IMR-90 (cell line): ENCODE results near the gene OR6K3. TPM values are rescaled to one million over a fixed set of nuclear protein-coding genes. Genes with fewer than 3 reads are reported as not detected.
"Not testable (repeated sequence)": the region's sequence is repeated elsewhere in the genome, so short reads cannot be mapped to it uniquely, and the experiment has no call there.

Experiments
- ATAC-seq: fragments of 200-7000 bp; cut with Tn5 transposase; 2 replicates; pipeline ENCODE4 v1.9.1; 2020; ENCODE audit warnings: low read depth, mild to moderate bottlenecking, moderate library complexity
- BruUV-seq: library from RNA; stranded (reverse); fragments of 400-500 nt; replicated peaks from 2 replicates; lab custom pipeline; 2021; lab: Mats Ljungman, UMichigan
- CTCF ChIA-PET: fragments of 300-600 bp; formaldehyde crosslinking; extraction: SDS; loops from one replicate; lab custom pipeline; 2021; ENCODE audit warnings: antibody characterized with exemption; lab: Yijun Ruan, JAX
- POLR2A ChIA-PET: fragments of 300-600 bp; sonication (Branson Sonifier 250); formaldehyde crosslinking; loops from one replicate; lab custom pipeline; 2022; ENCODE audit warnings: antibody characterized with exemption; ENCODE audit not compliant: unreplicated experiment; lab: Charles Lee
- DNase-seq: peaks from one replicate; pipeline ENCODE4 v3.0.0; 2013
- H2AFZ ChIP-seq: replicated peaks from 2 replicates; pipeline ENCODE3; 2013; ENCODE audit warnings: low read length, mild to moderate bottlenecking; ENCODE audit not compliant: poor library complexity
- H2AK5ac ChIP-seq: 2 replicates; pipeline ENCODE4 v1.6.1; 2013; ENCODE audit warnings: low read depth, low read length, inconsistent platforms
- H2AK9ac ChIP-seq: replicated peaks from 2 replicates; pipeline ENCODE3; 2013; ENCODE audit warnings: mild to moderate bottlenecking, low read depth, low read length, moderate library complexity; ENCODE audit not compliant: poor library complexity
- H2BK120ac ChIP-seq: 2 replicates; pipeline ENCODE4 v1.6.1; 2013; ENCODE audit warnings: low read depth, low read length, inconsistent platforms
- H2BK15ac ChIP-seq: 3 replicates; pipeline ENCODE4 v1.6.1; 2013; ENCODE audit warnings: low read depth, low read length, inconsistent platforms
- H2BK20ac ChIP-seq: 2 replicates; pipeline ENCODE4 v1.6.1; 2013; ENCODE audit warnings: low read depth, mild to moderate bottlenecking, inconsistent platforms, low read length, moderate library complexity
- H2BK5ac ChIP-seq: 2 replicates; pipeline ENCODE4 v1.6.1; 2013; ENCODE audit warnings: mild to moderate bottlenecking, low read depth, low read length, inconsistent platforms; ENCODE audit not compliant: poor library complexity, severe bottlenecking
- H3K14ac ChIP-seq: replicated peaks from 2 replicates; pipeline ENCODE4 v1.6.1; 2013; ENCODE audit warnings: low read depth, low read length, inconsistent platforms
- H3K18ac ChIP-seq: 2 replicates; pipeline ENCODE4 v1.6.1; 2013; ENCODE audit warnings: low read depth, low read length, control low read depth
- H3K23ac ChIP-seq: 2 replicates; pipeline ENCODE4 v1.6.1; 2013; ENCODE audit warnings: low read depth, low read length, inconsistent platforms
- H3K27ac ChIP-seq: 2 replicates; pipeline ENCODE4 v1.5.1; 2013; ENCODE audit warnings: mild to moderate bottlenecking, control low read depth, low read length; ENCODE audit not compliant: insufficient read depth
- H3K27me3 ChIP-seq: 2 replicates; pipeline ENCODE4 v1.6.1; 2013; ENCODE audit warnings: low read length; ENCODE audit not compliant: control insufficient read depth, insufficient read depth
- H3K36me3 ChIP-seq: 2 replicates; pipeline ENCODE4 v1.6.1; 2013; ENCODE audit warnings: low read length, mixed read lengths; ENCODE audit not compliant: control insufficient read depth, insufficient read depth
- H3K4ac ChIP-seq: 2 replicates; pipeline ENCODE4 v1.6.1; 2013; ENCODE audit warnings: low read depth, low read length, inconsistent platforms
- H3K4me1 ChIP-seq: 2 replicates; pipeline ENCODE4 v1.6.1; 2013; ENCODE audit warnings: low read length, mixed read lengths; ENCODE audit not compliant: control insufficient read depth, insufficient read depth
- H3K4me2 ChIP-seq: 2 replicates; pipeline ENCODE4 v1.6.1; 2013; ENCODE audit warnings: low read depth, mild to moderate bottlenecking, control low read depth, low read length, moderate library complexity
- H3K4me3 ChIP-seq: 2 replicates; pipeline ENCODE4 v1.5.1; 2013; ENCODE audit warnings: low read depth, mild to moderate bottlenecking, control low read depth, low read length, moderate library complexity; ENCODE audit not compliant: insufficient read depth
- H3K56ac ChIP-seq: 2 replicates; pipeline ENCODE4 v1.6.1; 2013; ENCODE audit warnings: low read length, inconsistent platforms; ENCODE audit not compliant: insufficient read depth; ENCODE audit errors: extremely low read depth
- H3K79me1 ChIP-seq, 2 experiments: 2 replicates each; pipeline ENCODE4 v1.6.1; 2013; ENCODE audit warnings: low read length in 2 of 2, inconsistent platforms in 1 of 2, low read depth in 1 of 2
- H3K9ac ChIP-seq: 2 replicates; pipeline ENCODE4 v1.6.1; 2013; ENCODE audit warnings: low read depth, low read length, control low read depth
- H3K9me1 ChIP-seq: 2 replicates; pipeline ENCODE4 v1.6.1; 2013; ENCODE audit warnings: low read length, inconsistent platforms; ENCODE audit not compliant: insufficient read depth
- H3K9me3 ChIP-seq: 2 replicates; pipeline ENCODE4 v1.6.1; 2013; ENCODE audit warnings: low read length; ENCODE audit not compliant: control insufficient read depth, insufficient read depth
- H4K20me1 ChIP-seq: 2 replicates; pipeline ENCODE4 v1.6.1; 2013; ENCODE audit warnings: low read length, inconsistent platforms; ENCODE audit not compliant: insufficient read depth
- H4K5ac ChIP-seq: 2 replicates; pipeline ENCODE4 v1.6.1; 2013; ENCODE audit warnings: mild to moderate bottlenecking, low read depth, low read length, control low read depth
- H4K8ac ChIP-seq, 2 experiments: 2 replicates each; pipeline ENCODE4 v1.6.1; 2013; ENCODE audit warnings: low read depth in 2 of 2, low read length in 2 of 2, control low read depth in 1 of 2, inconsistent platforms in 1 of 2
- H4K91ac ChIP-seq: 2 replicates; pipeline ENCODE4 v1.6.1; 2013; ENCODE audit warnings: low read depth, low read length, inconsistent platforms; ENCODE audit not compliant: insufficient read depth
- BHLHE40 ChIP-seq: fragments of 150-350 bp; IDR thresholded peaks from 2 replicates; pipeline ENCODE4 v1.6.1; 2016; ENCODE audit warnings: mild to moderate bottlenecking, low read depth, low read length
- CEBPB ChIP-seq: IDR thresholded peaks from 2 replicates; pipeline ENCODE4 v1.6.1; 2012; ENCODE audit warnings: low read depth, low read length, improper control_type of control experiment
- CHD1 ChIP-seq: IDR thresholded peaks from 2 replicates; pipeline ENCODE4 v1.6.1; 2012; ENCODE audit warnings: low read depth, low read length, improper control_type of control experiment
- ELK1 ChIP-seq: fragments of 150-350 bp; IDR thresholded peaks from 2 replicates; pipeline ENCODE4 v1.6.1; 2016; ENCODE audit warnings: low read depth, mild to moderate bottlenecking, low read length, moderate library complexity, borderline replicate concordance
- FOS ChIP-seq: fragments of 150-350 bp; IDR thresholded peaks from 2 replicates; pipeline ENCODE4 v1.6.1; 2016; ENCODE audit warnings: low read depth, low read length
- MAFK ChIP-seq: IDR thresholded peaks from 2 replicates; pipeline ENCODE4 v1.6.1; 2012; ENCODE audit warnings: low read depth, low read length, improper control_type of control experiment
- MAZ ChIP-seq: IDR thresholded peaks from 2 replicates; pipeline ENCODE4 v1.6.1; 2012; ENCODE audit warnings: low read depth, mild to moderate bottlenecking, low read length, improper control_type of control experiment, moderate library complexity, borderline replicate concordance
- RCOR1 ChIP-seq: IDR thresholded peaks from 2 replicates; pipeline ENCODE4 v1.6.1; 2012; ENCODE audit warnings: mild to moderate bottlenecking, low read length, improper control_type of control experiment; ENCODE audit not compliant: insufficient replicate concordance
- SMC3 ChIP-seq: fragments of 150-350 bp; IDR thresholded peaks from 2 replicates; pipeline ENCODE4 v1.6.1; 2016; ENCODE audit warnings: low read depth, mild to moderate bottlenecking, antibody characterized with exemption, low read length, moderate library complexity
- WGBS, 2 experiments: methylation state at CpG; one replicate each; pipeline versions ENCODE4 v1.1.5 to v1.1.7; 2013; ENCODE audit warnings: missing lambda C conversion rate in 2 of 2; ENCODE audit not compliant: insufficient read length in 1 of 2; ENCODE audit errors: extremely low coverage in 2 of 2; 5-methylcytosine and 5-hydroxymethylcytosine counted together
- dilution Hi-C: fragments of 300-500 bp; cut with HindIII; formaldehyde crosslinking; loops from one replicate; pipeline ENCODE4 v1.14.3; 2018; ENCODE audit warnings: low sequenced_read_pairs; ENCODE audit not compliant: unreplicated experiment
- in situ Hi-C: fragments of 300-500 bp; cut with MboI; formaldehyde crosslinking; loops from 3 replicates; pipeline ENCODE4 v1.14.3; 2019; ENCODE audit warnings: low sequenced_read_pairs, inconsistent platforms, mixed read lengths
- intact Hi-C: fragments of 100-400 bp; cut with micrococcal nuclease; formaldehyde crosslinking; loops from 2 replicates; pipeline ENCODE4 v1.10.0; 2022
- polyA plus RNA-seq, 3 experiments: library from polyadenylated mRNA; depleted of rRNA; stranded (reverse); fragments of >200 nt; gene quantifications; 2 replicates each; pipeline ENCODE4 v1.2.3, GENCODE V29; 2012; ENCODE audit warnings: low replicate concordance in 1 of 3
- total RNA-seq: library from RNA; depleted of rRNA; stranded (reverse); fragments of >200 nt; gene quantifications from 2 replicates; pipeline ENCODE4 v1.2.3, GENCODE V29; 2012

Gene OR6K3
- total and polyA plus RNA-seq, 2 of the 4 experiments (the other 2 are of a cell fraction) = not detected

- intact Hi-C loops (no loop called here), dilution Hi-C loops (no loop called here), in situ Hi-C loops (no loop called here)
- ChIA-PET CTCF (no interaction called here), POLR2A (no interaction called here)
- Histone ChIP-seq H2AFZ (no peak overlapping the region), H3K4me3 (no peak overlapping the region), H3K56ac (no peak overlapping the region), H3K79me1 (no peaks in the 10 kb centered on the region), H3K4me2 (no peak overlapping the region), H4K5ac (no peak overlapping the region), H3K18ac (no peak overlapping the region), H2AK5ac (no peak overlapping the region), H3K9me3 (no peaks in the 10 kb centered on the region; the same call in 1 of the 2 replicates), H3K14ac (no peak overlapping the region), H3K4ac (no peak overlapping the region), H2BK15ac (no peak overlapping the region), H2BK5ac (no peak overlapping the region), H2AK9ac (no peak overlapping the region), H4K91ac (no peak overlapping the region), H3K9ac (no peak overlapping the region), H3K36me3 (no peaks in the 10 kb centered on the region), H4K20me1 (no peaks in the 10 kb centered on the region), H4K8ac (no peak overlapping the region), H3K27me3 (no peaks in the 10 kb centered on the region), H3K27ac (no peak overlapping the region), H3K4me1 (no peaks in the 10 kb centered on the region), H2BK120ac (no peak overlapping the region), H3K9me1 (no peaks in the 10 kb centered on the region), H2BK20ac (no peak overlapping the region), H3K23ac (no peak overlapping the region)
- TF ChIP-seq CEBPB (no peak), MAFK (no peak), BHLHE40 (no peak), ELK1 (no peak), SMC3 (no peak), MAZ (no peak), CHD1 (no peak), FOS (no peak), RCOR1 (no peak)
- DNase-seq (no peak), ATAC-seq (no peak)
- no TSS peak for BruUV-seq
These were observed 28.6 kb downstream of the OR6K3 start for GRCh38 chr1:158691907-158692306.

GRCh38 chr1:158691149-158691548 lies 29.4 kb downstream of the OR6K3 start:
- H3K9ac ChIP-seq, H3K56ac ChIP-seq, H2AK5ac ChIP-seq, H2BK5ac ChIP-seq, H3K79me1 ChIP-seq, intact Hi-C loops, H3K4me2 ChIP-seq, H3K18ac ChIP-seq, H3K27me3 ChIP-seq, H4K5ac ChIP-seq, H4K8ac ChIP-seq, CTCF ChIA-PET, BruUV-seq, POLR2A ChIA-PET, H2BK15ac ChIP-seq, H3K4ac ChIP-seq, DNase-seq, H3K27ac ChIP-seq, dilution Hi-C loops, H3K23ac ChIP-seq, H2BK120ac ChIP-seq, H3K4me1 ChIP-seq, in situ Hi-C loops, H4K20me1 ChIP-seq, H2AFZ ChIP-seq, H2AK9ac ChIP-seq, H2BK20ac ChIP-seq, H4K91ac ChIP-seq, ATAC-seq, H3K4me3 ChIP-seq, H3K36me3 ChIP-seq, H3K14ac ChIP-seq, H3K9me3 ChIP-seq, H3K9me1 ChIP-seq: not testable (repeated sequence)
- WGBS, 2 experiments = no CpG with 5 or more reads among the region's 1 CpG
